ENCODE measurements around the gene TNFRSF4.
"Not testable (repeated sequence)": the region's sequence is repeated elsewhere in the genome, so short reads cannot be mapped to it uniquely, and the experiment has no call there.

Gene TNFRSF4

GRCh38 chr1:1213345-1214265 lies at the start of gene TNFRSF4:
Gene TNFRSF4 (minus strand): TSS chr1:1214153. CDS start chr1:1214127, 26 bp downstream.
- no peak for DNase-seq

GRCh38 chr1:1262758-1263157 lies 48.8 kb upstream of the TNFRSF4 start:
- no peak for DNase-seq

GRCh38 chr1:1262071-1262470 lies 48.1 kb upstream of the TNFRSF4 start:
- no peak for DNase-seq

GRCh38 chr1:1260843-1261560 lies 47.0 kb upstream of the TNFRSF4 start:
- DNase-seq, result no peak

- DNase-seq, result no peak
These were observed 46.1 kb upstream of the TNFRSF4 start for GRCh38 chr1:1259951-1260600.

- DNase-seq, result no peak
These were observed 45.6 kb upstream of the TNFRSF4 start for GRCh38 chr1:1259540-1259939.

GRCh38 chr1:1259119-1259488 lies 45.2 kb upstream of the TNFRSF4 start:
- no peak for DNase-seq

GRCh38 chr1:1256956-1257871 lies 43.3 kb upstream of the TNFRSF4 start:
- DNase-seq, result no peak

GRCh38 chr1:1255611-1256010 lies 41.7 kb upstream of the TNFRSF4 start:
- no peak for DNase-seq

- DNase-seq, result no peak
These were observed 41.1 kb upstream of the TNFRSF4 start for GRCh38 chr1:1255078-1255477.

- no peak for DNase-seq
These were observed 40.7 kb upstream of the TNFRSF4 start for GRCh38 chr1:1254667-1254998.

- no peak for DNase-seq
These were observed 40.2 kb upstream of the TNFRSF4 start for GRCh38 chr1:1253972-1254666.

GRCh38 chr1:1253314-1253713 lies 39.4 kb upstream of the TNFRSF4 start:
- no peak for DNase-seq

- no peak for DNase-seq
These were observed 36.9 kb upstream of the TNFRSF4 start for GRCh38 chr1:1250786-1251284.

- not testable (repeated sequence) for DNase-seq
These were observed 34.3 kb upstream of the TNFRSF4 start for GRCh38 chr1:1248009-1248913.

- no peak for DNase-seq
These were observed 33.5 kb upstream of the TNFRSF4 start for GRCh38 chr1:1247341-1247913.

GRCh38 chr1:1246577-1247340 lies 32.8 kb upstream of the TNFRSF4 start, which contains the start of gene C1QTNF12:
Gene C1QTNF12 (minus strand): TSS chr1:1246722. CDS start chr1:1246690, 32 bp downstream.
- DNase-seq, result no peak

GRCh38 chr1:1245817-1246576 lies 32.0 kb upstream of the TNFRSF4 start:
- no peak for DNase-seq
